Esophagus squamous epithelium (tissue), 4 donors: ENCODE measurements around the gene TMEM202.

Experiments used
- CTCF ChIP-seq, 6 experiments: fragments of 450-650 bp in 4 of 6; fragments of 200-600 bp in 2 of 6; sonication (generic) in 2 of 6; IDR thresholded peaks; one replicate each; pipeline ENCODE4 v1.5.1; 2016 to 2019; ENCODE audit warnings: antibody characterized with exemption in 6 of 6, mild to moderate bottlenecking in 4 of 6, moderate library complexity in 4 of 6
- POLR2A ChIP-seq, 4 donors: fragments of 450-650 bp; IDR thresholded peaks; one replicate each; pipeline ENCODE4 v1.6.1; 2017; ENCODE audit warnings: antibody characterized with exemption in 4 of 4, mild to moderate bottlenecking in 4 of 4, moderate library complexity in 3 of 4

GRCh38 chr15:72451224-72451623 is 53.1 kb downstream of the TMEM202 start:
- TF ChIP-seq CTCF (IDR thresholded peaks at IDR 0.05) (no peak), POLR2A (IDR thresholded peaks at IDR 0.05) (no peak)
